Mucosa of descending colon (tissue), 3 donors: ENCODE results near the gene RET. TPM values are rescaled to one million over a fixed set of nuclear protein-coding genes. Genes with fewer than 3 reads are reported as not detected.

Experiments used
- ATAC-seq: fragments of 200-7000 bp; cut with Tn5 transposase; one replicate; pipeline ENCODE4 v1.9.1; 2020; ENCODE audit warnings: mild to moderate bottlenecking, moderate library complexity
- DNase-seq, 3 donors: peaks; one replicate each; pipeline ENCODE4 v3.0.0-alpha.2; 2020
- H3K36me3 ChIP-seq: fragments of 200-600 bp; one replicate; pipeline ENCODE4 v1.8.0; 2021; ENCODE audit warnings: low read depth, mild to moderate bottlenecking
- H3K4me1 ChIP-seq: fragments of 200-600 bp; one replicate; pipeline ENCODE4 v1.8.0; 2021; ENCODE audit warnings: low read depth, mild to moderate bottlenecking
- H3K4me3 ChIP-seq: fragments of 200-600 bp; one replicate; pipeline ENCODE4 v1.8.0; 2021; ENCODE audit warnings: mild to moderate bottlenecking
- H3K9me3 ChIP-seq: fragments of 200-600 bp; one replicate; pipeline ENCODE4 v1.8.0; 2021; ENCODE audit warnings: mild to moderate bottlenecking
- CTCF ChIP-seq: fragments of 200-600 bp; IDR thresholded peaks from one replicate; pipeline ENCODE4 v1.8.0; 2022; ENCODE audit warnings: antibody characterized with exemption, mild to moderate bottlenecking
- intact Hi-C, 2 donors: fragments of 100-400 bp; cut with DNase I in 1 of 2; cut with micrococcal nuclease in 1 of 2; formaldehyde crosslinking; loops; one replicate each; pipeline versions ENCODE4 v1.11.0 to v1.11.1; 2022; cut with DNase I, micrococcal nuclease
- total RNA-seq, 3 donors: library from RNA; stranded (reverse); fragmentation: NEBNext Ultra II Directional in 2 of 3; extraction: Animal tissue kit (Norgen Biotek cat#: 25700) in 2 of 3; gene quantifications; one replicate each; pipeline versions ENCODE4 v1.2.1 to v1.2.4, GENCODE V29; 2021 to 2023
- donor health status: DM: no; HTN: no; CAD: no; lungs with moderate emphysema.
- donor health status: DM: no; HTN: no; CAD: no.
- donor health status: DM: no; HTN: yes; CAD: no.

RET gene
- total RNA-seq, 3 donors from 2014 or later, result 0.84 to 13.5 (median 1.6) TPM

DNA sequence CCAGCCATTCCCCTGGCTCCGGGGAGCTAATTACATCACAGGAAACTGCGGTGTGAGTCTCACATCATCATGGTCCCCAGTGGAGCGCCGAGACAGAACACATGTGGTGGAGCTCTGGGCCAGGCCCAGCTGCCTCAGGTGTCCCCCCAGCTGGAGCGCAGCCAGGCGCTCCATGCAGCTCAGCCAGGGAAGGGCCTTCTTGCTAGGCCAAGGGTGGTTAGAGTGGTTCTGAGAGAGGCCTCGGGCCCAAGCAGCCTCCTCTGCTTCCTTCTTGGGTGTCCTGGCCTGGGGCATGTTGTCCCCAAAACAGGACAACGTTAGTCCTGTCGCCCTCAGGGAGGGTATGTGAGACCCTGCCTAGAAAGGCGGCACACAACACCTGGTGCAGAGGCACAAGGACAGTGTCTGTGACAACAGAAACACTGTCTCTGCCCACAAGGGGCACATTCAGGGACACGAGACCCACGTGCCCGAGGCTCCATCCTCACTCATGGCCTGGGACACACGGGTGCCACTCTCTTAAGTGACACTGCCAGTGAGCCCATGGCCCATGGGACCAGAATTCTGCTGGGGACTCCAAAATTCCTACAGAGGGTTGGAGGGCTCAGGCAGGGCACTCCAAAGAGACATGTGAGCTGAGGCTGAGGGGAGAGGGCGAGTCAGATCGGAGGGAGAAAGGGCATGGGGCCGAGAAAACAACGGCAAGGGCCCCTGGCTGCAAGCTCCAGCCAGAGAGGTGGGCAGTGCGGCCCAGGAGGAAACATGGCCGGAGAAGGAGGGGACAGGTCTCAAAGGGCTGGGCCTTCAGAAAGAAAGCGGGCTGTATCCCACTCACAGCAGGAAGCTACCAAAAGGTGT lies 37.0 kb upstream of the RET start:
- DNase-seq (no peak), ATAC-seq (no peak)
- no peak for TF ChIP-seq CTCF
- Histone ChIP-seq H3K36me3 (no peaks in the 10 kb centered on the region), H3K4me3 (no peak overlapping the region), H3K4me1 (peaks cover 4% of the 10 kb centered on the region), H3K9me3 (no peaks in the 10 kb centered on the region)
- intact Hi-C loops, result no loop called here

DNA sequence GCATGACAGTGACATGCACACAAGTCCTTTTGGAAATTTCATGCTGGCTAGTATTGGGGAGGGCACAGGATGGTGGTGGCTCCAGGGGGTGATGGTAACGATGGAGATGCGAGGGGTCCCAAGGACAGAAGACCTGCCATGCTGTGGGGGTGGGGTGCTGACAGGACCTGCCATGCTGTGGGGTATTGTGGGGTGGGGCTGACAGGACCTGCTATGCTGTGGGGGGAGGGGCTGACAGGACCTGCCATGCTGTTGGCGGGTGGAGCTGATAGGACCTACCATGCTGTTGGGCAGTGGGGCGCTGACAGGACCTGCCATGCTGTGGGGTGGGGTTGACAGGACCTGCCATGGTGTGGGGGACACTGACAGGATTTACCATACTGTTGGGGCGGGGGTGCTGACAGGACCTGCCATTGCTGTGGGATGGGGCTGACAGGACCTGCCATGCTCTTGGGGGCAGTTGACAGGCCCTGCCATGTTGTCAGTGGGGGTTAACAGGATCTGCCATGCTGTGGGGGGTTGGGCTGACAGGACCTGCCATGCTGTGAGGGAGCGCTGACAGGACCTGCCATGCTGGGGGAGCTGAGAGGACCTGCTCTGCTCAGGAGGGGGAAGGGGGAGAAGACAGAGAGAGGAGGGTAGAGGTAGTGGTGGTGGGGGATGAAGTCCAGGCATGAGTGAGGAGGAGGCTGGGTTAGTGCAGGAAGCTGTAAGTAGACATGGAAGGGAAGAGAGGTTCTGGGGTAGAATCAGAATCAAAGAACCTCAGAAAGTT lies 36.2 kb upstream of the RET start:
- no peaks in the 10 kb centered on the region for H3K36me3 ChIP-seq
- H3K9me3 ChIP-seq, result no peaks in the 10 kb centered on the region
- TF ChIP-seq CTCF, result no peak
- intact Hi-C loops, result no loop called here
- no peak overlapping the region for H3K4me3 ChIP-seq
- ATAC-seq (no peak), DNase-seq (no peak)
- H3K4me1 ChIP-seq, result peaks cover 4% of the 10 kb centered on the region

DNA sequence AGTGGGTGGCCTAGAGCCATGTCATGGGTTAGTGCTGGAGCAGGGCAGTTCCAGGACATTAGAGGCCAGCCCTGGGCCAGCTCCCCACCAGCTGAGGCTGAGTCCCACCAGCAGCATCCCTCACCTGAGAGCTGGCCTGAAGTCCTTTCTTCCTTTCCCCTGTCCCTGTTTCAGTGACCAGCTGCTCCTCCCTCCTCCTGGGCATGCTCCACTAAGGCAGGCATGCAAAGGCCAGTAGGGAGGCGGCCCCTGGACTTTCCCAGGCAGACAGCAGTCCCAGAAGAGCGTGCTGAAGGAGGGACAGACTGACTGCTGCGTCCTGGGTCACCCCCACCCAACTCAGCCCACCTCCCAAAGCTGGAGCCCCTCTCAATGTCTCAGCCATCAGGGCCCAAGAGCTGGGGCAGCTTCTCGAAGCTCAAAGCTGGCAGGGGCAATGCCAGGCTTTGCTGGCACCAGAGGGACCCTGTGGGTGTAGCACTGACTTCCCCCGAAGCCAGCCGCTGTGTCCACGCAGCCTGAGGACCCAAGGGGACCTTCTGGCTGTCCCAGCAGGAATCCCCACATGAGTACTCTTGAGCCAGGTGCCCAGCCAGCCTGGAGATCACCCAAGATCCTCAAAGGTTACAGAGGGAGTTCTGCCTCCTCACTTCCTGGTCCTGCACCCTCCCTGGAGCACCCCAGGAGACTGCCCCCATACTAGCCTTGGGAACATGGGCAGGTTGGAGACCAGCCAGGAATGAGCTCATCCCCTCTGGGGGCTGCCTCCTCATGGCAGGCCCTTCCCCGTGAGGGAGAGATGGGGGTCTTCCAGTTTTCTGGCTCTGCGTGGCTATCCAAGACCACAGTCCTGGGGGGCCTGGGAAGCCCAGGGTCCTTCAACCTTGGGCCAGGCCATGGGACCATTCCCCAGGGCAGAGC lies 35.2 kb upstream of the RET start:
- DNase-seq (no peak), ATAC-seq (no peak)
- H3K4me3 ChIP-seq, result no peak overlapping the region
- TF ChIP-seq CTCF, result no peak
- peaks cover 4% of the 10 kb centered on the region for H3K4me1 ChIP-seq
- intact Hi-C loops, result no loop called here
- no peaks in the 10 kb centered on the region for H3K9me3 ChIP-seq
- H3K36me3 ChIP-seq, result no peaks in the 10 kb centered on the region

DNA sequence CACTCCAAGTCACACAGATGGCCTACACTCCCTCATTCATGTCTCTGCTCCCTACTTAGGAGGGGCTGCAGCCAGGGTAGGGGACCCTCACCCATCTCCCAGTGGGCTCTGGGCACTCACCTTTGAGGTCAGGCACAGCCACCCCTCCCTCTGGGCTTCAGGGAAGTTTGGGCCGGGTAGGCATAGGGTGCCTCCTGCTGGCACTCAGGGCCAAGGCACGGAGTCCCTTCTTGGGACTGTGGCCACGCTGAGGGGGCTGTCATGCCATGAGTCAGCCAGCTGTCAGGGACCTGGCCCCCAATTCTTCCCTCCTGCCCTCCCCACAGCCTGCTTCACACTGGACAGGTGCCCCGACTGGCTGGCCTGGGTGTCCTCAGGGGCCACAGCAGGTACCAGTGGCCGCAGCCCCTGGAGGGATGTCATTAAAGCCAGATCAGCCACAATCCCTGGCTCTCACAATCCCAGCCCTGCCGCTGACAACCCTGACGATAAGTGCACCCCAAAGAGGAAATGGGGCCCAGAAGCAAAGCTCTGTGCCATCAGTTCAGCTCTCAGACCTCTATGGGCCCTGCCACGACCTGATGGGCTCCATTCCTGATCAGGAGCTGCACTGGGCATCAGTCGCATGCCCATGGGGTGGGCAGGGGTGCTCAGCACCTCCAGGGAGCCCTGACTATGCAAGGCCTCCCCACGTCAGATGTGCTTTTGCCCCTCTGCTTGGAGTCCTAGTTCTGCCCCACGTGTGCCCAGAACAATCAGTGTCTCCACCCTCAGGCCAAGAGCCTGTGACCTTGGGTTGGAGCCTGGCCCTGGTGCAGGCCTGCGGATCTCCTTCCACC lies 34.1 kb upstream of the RET start:
- Histone ChIP-seq H3K4me1 (peaks cover 4% of the 10 kb centered on the region), H3K9me3 (no peaks in the 10 kb centered on the region), H3K4me3 (no peak overlapping the region), H3K36me3 (no peaks in the 10 kb centered on the region)
- intact Hi-C loops, result no loop called here
- DNase-seq (no peak), ATAC-seq (no peak)
- TF ChIP-seq CTCF, result no peak

DNA sequence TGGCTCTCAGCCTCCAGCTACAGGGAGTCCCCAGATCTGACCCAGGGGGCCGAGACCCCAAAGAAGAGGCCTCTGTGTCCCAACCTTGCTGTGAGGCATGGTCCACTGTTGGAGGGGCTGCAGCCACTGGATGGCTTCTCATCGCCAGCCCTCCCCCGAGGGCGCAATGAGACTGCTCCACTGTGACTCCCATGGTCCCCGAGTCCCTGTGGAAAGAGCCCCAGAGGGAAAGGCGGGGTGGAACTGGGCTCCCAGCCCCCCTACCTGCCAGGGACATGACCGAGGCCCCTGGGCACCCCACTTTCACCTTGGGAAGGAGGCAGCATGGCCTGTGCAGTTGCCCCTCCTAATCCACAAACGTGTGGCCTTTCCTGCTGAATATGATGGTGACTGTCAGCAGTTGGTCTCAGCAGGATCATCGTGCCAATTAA lies 33.5 kb upstream of the RET start:
- intact Hi-C loops, result no loop called here
- Histone ChIP-seq H3K4me1 (peaks cover 4% of the 10 kb centered on the region), H3K9me3 (no peaks in the 10 kb centered on the region), H3K4me3 (no peak overlapping the region), H3K36me3 (no peaks in the 10 kb centered on the region)
- no peak for ATAC-seq
- DNase-seq, result no peak
- no peak for TF ChIP-seq CTCF
